HepG2 (cell line): ENCODE results near the gene RWDD4. TPM values are rescaled to one million over a fixed set of nuclear protein-coding genes. Genes with fewer than 3 reads are reported as not detected.

Experiments used
- AGO2 ChIP-seq: fragments of 200-400 bp; formaldehyde crosslinking; optimal IDR thresholded peaks from 2 replicates; pipeline ENCODE3; 2017; ENCODE audit warnings: mild to moderate bottlenecking, low read depth, low read length, moderate library complexity
- ARNT2 ChIP-seq: sonication (generic); formaldehyde crosslinking; IDR thresholded peaks from 2 replicates; pipeline ENCODE4 v1.8.0; 2022; ENCODE audit warnings: mild to moderate bottlenecking, low read depth, missing genetic modification reagents, moderate library complexity
- ETV5 ChIP-seq: IDR thresholded peaks from 2 replicates; pipeline ENCODE4 v1.6.1; 2018; ENCODE audit warnings: missing biosample characterization, missing genetic modification reagents, inconsistent platforms, borderline replicate concordance
- FOXA1 ChIP-seq, 2 experiments: fragments of 450-650 bp in 1 of 2; sonication (generic) in 1 of 2; formaldehyde crosslinking in 1 of 2; IDR thresholded peaks; 2 replicates each; pipeline versions ENCODE4 v1.4.0 to v1.6.1; 2016 to 2020; ENCODE audit warnings: missing genetic modification reagents in 1 of 2
- GFI1 ChIP-seq: sonication (generic); formaldehyde crosslinking; IDR thresholded peaks from 2 replicates; pipeline ENCODE4 v1.5.0; 2020; ENCODE audit warnings: missing genetic modification reagents, mild to moderate bottlenecking, borderline replicate concordance
- HMGXB3 ChIP-seq: sonication (generic); formaldehyde crosslinking; IDR thresholded peaks from 2 replicates; pipeline ENCODE4 v1.4.0; 2020; ENCODE audit warnings: missing genetic modification reagents, borderline replicate concordance
- MAX ChIP-seq: IDR thresholded peaks from 2 replicates; pipeline ENCODE4 v1.6.1; 2012; ENCODE audit warnings: inconsistent platforms
- MLLT10 ChIP-seq: sonication (generic); formaldehyde crosslinking; IDR thresholded peaks from 2 replicates; pipeline ENCODE4 v1.4.0; 2020; ENCODE audit warnings: missing genetic modification reagents
- NCOR1 ChIP-seq: fragments of 200-600 bp; sonication (generic); IDR thresholded peaks from 2 replicates; pipeline ENCODE4 v1.7.0; 2017; ENCODE audit warnings: antibody characterized with exemption, low read length, borderline replicate concordance
- NFIC ChIP-seq: IDR thresholded peaks from 2 replicates; pipeline ENCODE4 v1.6.1; 2012; ENCODE audit warnings: mild to moderate bottlenecking, low read length, inconsistent platforms
- RARA ChIP-seq: IDR thresholded peaks from 2 replicates; pipeline ENCODE4 v1.6.1; 2016; ENCODE audit warnings: missing genetic modification reagents, missing compliant biosample characterization
- SOX5 ChIP-seq: IDR thresholded peaks from 2 replicates; pipeline ENCODE4 v1.6.1; 2016; ENCODE audit warnings: borderline replicate concordance
- SPEN ChIP-seq: sonication (generic); formaldehyde crosslinking; IDR thresholded peaks from 2 replicates; pipeline ENCODE4 v1.5.1; 2020; ENCODE audit warnings: low read depth, mild to moderate bottlenecking, missing genetic modification reagents
- TEAD2 ChIP-seq: sonication (generic); formaldehyde crosslinking; IDR thresholded peaks from 2 replicates; pipeline ENCODE4 v1.9.0; 2021; ENCODE audit warnings: missing genetic modification reagents
- TERF1 ChIP-seq: sonication (generic); formaldehyde crosslinking; IDR thresholded peaks from 2 replicates; pipeline ENCODE4 v1.8.0; 2022; ENCODE audit warnings: mild to moderate bottlenecking, missing genetic modification reagents, moderate library complexity
- ZBTB33 ChIP-seq: sonication (generic); formaldehyde crosslinking; IDR thresholded peaks from 2 replicates; pipeline ENCODE4 v1.4.0; 2020; ENCODE audit warnings: missing genetic modification reagents
- ZFX ChIP-seq: sonication (generic); formaldehyde crosslinking; IDR thresholded peaks from 2 replicates; pipeline ENCODE4 v1.4.0; 2020; ENCODE audit warnings: mild to moderate bottlenecking, low read depth, missing genetic modification reagents, moderate library complexity
- ZNF367 ChIP-seq: sonication (generic); formaldehyde crosslinking; IDR thresholded peaks from 2 replicates; pipeline ENCODE4 v1.4.0; 2020; ENCODE audit warnings: missing genetic modification reagents, borderline replicate concordance
- ZNF431 ChIP-seq: sonication (generic); formaldehyde crosslinking; IDR thresholded peaks from 2 replicates; pipeline ENCODE4 v1.9.0; 2022; ENCODE audit warnings: missing genetic modification reagents, low read depth, mild to moderate bottlenecking, borderline replicate concordance
- ZNF501 ChIP-seq: sonication (generic); formaldehyde crosslinking; IDR thresholded peaks from 2 replicates; pipeline ENCODE4 v1.5.1; 2020; ENCODE audit warnings: mild to moderate bottlenecking, moderate library complexity, missing genetic modification reagents
- ZNF572 ChIP-seq: sonication (generic); formaldehyde crosslinking; IDR thresholded peaks from 2 replicates; pipeline ENCODE4 v1.5.1; 2020; ENCODE audit warnings: mild to moderate bottlenecking, missing genetic modification reagents
- ZNF577 ChIP-seq: sonication (generic); formaldehyde crosslinking; IDR thresholded peaks from 2 replicates; pipeline ENCODE4 v1.4.0; 2020; ENCODE audit warnings: mild to moderate bottlenecking, low read depth, missing genetic modification reagents, borderline replicate concordance
- ZNF644 ChIP-seq: IDR thresholded peaks from 2 replicates; pipeline ENCODE4 v1.6.1; 2016; ENCODE audit warnings: low read depth
- ZNF652 ChIP-seq: IDR thresholded peaks from 2 replicates; pipeline ENCODE4 v1.6.1; 2016; ENCODE audit warnings: low read depth, borderline replicate concordance
- polyA plus RNA-seq, 8 experiments: library from polyadenylated mRNA; depleted of rRNA in 3 of 8; stranded (reverse) in 7 of 8; unstranded in 1 of 8; fragments of >200 nt; fragmentation: Illumina TruSeq in 4 of 8; extraction: Trizol in 4 of 8; gene quantifications; 2 replicates each; pipeline versions ENCODE4 v1.2.1 to v1.2.3, GENCODE V29; 2011 to 2016; ENCODE audit warnings: low read depth in 4 of 8, missing spikeins in 1 of 8, mixed read lengths in 1 of 8; ENCODE audit not compliant: insufficient read depth in 1 of 8
- total RNA-seq, 5 experiments: library from RNA; depleted of rRNA; stranded (reverse); fragments of >200 nt; fragmentation: Illumina TruSeq; extraction: Trizol; gene quantifications; 2 replicates each; pipeline ENCODE4 v1.2.3, GENCODE V29; 2016; ENCODE audit warnings: low read depth in 1 of 5

Gene RWDD4
- total and polyA plus RNA-seq, 2 of the 13 experiments (the other 11 are each of a cell fraction or from before 2014, with no cell fraction given): 10.2 to 25.4 TPM

GRCh38 chr4:183618681-183619080, 40.3 kb downstream of the RWDD4 start (continued):
- TF ChIP-seq MLLT10 (CRISPR knock-in tag) (no peak), TEAD2 (CRISPR knock-in tag) (no peak), ZFX (CRISPR knock-in tag) (peak; percentile 44), TERF1 (CRISPR knock-in tag) (no peak), ZNF501 (CRISPR knock-in tag) (no peak), ZBTB33 (CRISPR knock-in tag) (0 out of 2 replicates have a peak, but pooled peaks have one; percentile 34), FOXA1 (IDR thresholded peaks at IDR 0.05) (no peak), FOXA1 (CRISPR knock-in tag; IDR thresholded peaks at IDR 0.05) (peak; percentile 57; the same call in 1 of the 2 replicates), ZNF577 (CRISPR knock-in tag) (no peak), ARNT2 (CRISPR knock-in tag) (no peak), ZNF572 (peak; percentile 100), NFIC (peak; percentile 50; the same call in 1 of the 2 replicates), ZNF431 (no peak), NCOR1 (peak; percentile 87; the same call in 1 of the 2 replicates), ZNF367 (CRISPR knock-in tag) (no peak), AGO2 (no peak), SOX5 (CRISPR knock-in tag) (peak; percentile 95), MAX (peak; percentile 20; the same call in 1 of the 2 replicates), SPEN (CRISPR knock-in tag) (peak; percentile 64), ETV5 (peak; percentile 70; the same call in 1 of the 2 replicates), RARA (CRISPR knock-in tag) (peak; percentile 82), ZNF644 (CRISPR knock-in tag) (peak; percentile 68), HMGXB3 (CRISPR knock-in tag) (0 out of 2 replicates have a peak, but pooled peaks have one; percentile 29), GFI1 (CRISPR knock-in tag) (peak; percentile 87), ZNF652 (CRISPR knock-in tag) (peak; percentile 87)
